Activated CD4-positive, alpha-beta T cell treated with anti-CD3 and anti-CD28 coated beads, Interleukin-2, amount 50 U/mL, for 48 hours (primary cell): ENCODE measurements around the gene LRRTM1.

Source experiments
- DNase-seq, 2 experiments: peaks; one replicate each; pipeline ENCODE4 v3.0.0-alpha.2; 2020

The LRRTM1 gene

GRCh38 chr2:80302001-80302313 is 2.6 kb downstream of the LRRTM1 start:
- no peak for DNase-seq

DNA sequence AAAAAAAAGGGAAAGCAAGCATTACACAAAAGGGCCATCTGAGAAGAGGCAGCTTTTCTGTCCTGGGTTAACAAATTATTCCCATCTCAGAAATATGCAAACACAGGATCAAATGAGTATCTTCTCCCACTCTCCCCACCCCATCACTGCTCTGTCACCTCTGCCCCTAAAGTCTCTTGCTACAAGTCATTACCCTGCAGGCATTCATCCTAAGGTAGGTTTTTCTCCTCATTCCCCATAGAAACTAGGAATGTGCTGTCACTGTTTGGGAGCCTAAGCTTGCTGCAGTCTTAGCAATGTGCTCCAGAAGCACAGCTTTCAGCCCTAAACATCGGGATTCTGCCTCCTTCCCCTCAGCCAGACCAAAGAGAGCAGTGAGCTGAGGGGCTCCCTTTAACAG is 3.6 kb downstream of the LRRTM1 start:
- DNase-seq = no peak

DNA sequence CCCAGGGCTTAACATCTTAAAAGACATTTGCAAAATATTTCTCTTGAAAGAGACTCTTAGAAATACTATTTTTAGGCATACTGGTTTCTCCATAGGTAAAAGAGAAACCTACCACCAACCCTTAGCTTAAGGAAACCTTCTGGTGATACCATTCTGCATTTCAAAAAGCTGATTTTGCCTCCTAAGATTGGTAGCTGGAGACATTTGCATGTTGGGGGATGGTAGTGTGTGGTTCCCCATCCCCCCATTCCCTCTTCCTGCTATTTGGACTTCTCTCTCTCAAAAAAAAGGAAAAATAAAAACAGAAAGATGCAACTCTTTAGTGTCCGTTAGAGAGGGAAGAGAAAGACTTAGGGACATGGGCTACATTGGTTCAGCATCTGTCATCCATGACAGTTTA is 4.2 kb downstream of the LRRTM1 start:
- DNase-seq = no peak

DNA sequence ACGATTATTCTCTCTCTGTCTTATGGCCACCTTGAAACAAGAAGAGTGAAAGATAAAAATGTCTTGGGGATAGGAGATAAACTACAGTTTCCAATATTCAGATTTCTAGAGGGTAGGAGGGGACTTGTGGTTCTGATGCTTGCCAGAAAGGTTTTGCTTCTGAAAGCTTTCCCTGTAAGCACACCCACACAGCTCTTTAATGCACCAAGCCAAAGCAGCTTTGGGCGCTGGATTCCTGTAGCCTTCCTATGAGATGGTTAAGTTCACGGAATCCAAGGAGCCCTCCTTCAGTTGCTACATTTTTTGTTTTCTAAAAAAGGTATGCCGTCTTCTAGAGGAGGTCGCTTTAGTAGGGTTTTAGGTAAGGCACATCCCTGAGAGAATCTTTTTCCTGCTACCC is 4.9 kb downstream of the LRRTM1 start:
- no peak for DNase-seq

DNA sequence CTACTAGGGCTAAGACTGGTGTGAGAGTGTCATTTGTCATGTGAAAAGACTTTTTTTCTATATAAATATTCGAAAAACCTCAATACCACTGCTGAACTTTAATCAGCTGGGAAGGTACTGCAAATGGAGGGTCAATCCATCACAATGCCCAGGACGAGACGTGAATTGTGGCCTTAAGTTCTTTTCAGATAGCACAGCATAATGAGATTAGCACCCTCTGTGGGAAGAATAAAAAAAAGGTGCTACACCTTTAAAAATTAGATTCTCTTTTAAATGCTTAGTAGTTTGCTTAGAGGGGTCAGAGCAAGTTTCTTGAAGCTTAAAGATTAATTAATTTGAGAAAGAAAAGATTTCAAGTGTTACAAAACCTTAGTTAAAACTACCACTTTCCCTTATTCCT is 5.6 kb downstream of the LRRTM1 start:
- DNase-seq = no peak

DNA sequence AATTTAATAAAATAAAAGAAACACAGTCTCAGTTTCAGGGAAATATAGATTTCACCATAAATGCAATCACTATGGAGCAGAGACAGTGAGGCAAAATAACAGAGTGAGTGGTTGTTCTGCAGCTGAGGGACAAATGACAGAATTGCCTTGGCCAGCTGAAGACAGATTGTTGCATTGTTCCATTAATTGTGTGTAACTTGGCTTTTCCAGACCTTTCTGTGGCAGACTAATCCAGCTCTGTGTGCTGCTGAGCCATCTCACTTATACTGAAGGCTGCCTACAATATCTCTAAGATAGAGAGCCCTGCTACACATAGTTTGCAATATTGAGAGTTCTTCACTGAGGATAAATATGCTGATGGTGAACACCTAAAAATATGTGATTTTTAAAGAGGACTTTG is 11.5 kb downstream of the LRRTM1 start:
- DNase-seq = no peak

- no peak for DNase-seq
Observed at GRCh38 chr2:80292474-80292873, 12.1 kb downstream of the LRRTM1 start.

GRCh38 chr2:80291656-80292055 is 12.9 kb downstream of the LRRTM1 start:
- DNase-seq = no peak

DNA sequence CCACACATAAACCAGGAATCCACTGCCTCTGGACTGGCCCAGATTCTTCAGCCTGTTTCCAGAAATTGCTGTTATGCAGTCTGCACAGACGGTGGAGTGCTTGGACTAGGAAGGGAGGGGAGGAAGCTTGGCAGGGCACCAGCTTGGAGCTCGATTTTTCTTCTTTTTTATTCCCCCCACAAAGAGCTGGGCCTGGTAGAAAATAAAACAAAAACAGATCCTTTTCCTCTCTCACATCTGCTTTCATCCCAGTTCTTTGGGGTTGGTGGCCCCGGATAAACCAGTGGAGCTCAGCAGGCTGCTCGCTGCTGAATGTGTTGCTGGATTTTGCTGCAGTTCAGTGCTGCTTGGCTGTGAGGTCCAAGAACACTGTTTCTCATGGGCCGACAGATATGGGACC is 16.0 kb downstream of the LRRTM1 start:
- DNase-seq = no peak

DNA sequence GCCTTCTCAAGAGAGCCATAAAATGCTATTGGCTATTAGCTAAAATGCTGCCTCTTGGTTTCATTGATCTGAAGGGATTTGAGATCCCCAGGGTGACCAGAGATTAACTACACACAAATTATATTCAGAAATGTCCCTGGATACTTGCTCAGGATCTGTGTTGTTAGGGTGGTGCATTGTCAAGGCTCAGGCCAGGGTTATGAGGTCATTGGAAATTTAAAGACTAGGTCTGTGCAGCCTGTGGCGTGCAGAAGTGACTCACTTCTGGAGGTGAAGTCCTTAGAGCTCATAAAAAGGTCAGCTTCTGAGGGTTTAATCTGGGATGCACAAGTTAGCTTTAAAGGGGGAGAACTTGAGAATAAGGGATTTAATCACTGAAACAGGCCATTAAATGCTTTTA is 23.5 kb downstream of the LRRTM1 start:
- DNase-seq = no peak

GRCh38 chr2:80280598-80280997 is 24.0 kb downstream of the LRRTM1 start:
- DNase-seq = no peak

DNA sequence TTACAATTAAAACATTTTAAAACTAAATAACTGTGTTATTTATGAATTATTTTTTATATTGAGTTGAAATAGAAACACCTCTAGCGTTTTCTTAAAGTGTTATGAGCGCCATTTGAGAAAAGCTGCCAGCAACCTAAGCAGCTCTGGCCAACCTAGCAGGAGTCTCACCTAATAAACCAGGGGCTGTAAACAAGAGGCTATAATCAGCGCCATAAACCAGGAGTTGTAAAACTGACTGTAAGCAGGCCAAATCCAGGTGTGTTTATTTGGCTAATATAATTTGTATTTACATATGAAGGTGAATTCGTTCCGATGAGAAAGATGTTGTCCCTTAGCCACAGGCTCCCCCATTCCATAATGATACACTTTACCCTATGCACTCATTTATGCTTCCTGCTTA is 34.7 kb downstream of the LRRTM1 start:
- no peak for DNase-seq

DNA sequence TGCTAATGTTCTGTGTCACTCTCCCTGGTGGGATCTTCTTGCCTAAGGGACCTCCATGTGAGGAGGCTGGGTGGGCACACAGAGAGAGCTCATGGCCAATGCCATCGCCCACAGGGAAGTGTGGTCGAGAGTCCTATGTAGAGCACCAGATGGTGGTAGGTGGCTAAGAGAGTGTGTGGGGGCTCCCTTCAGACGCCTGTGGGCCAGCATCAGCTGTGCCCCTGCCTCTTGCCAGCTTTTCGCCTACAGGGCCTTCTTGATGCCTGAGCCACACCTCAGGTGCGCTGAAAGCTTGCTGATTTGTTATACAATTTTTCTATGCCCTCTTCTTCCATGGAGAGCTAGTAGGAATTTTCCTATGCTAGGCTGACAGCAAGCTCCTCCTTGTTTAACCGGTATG is 38.3 kb downstream of the LRRTM1 start:
- DNase-seq = no peak

GRCh38 chr2:80259292-80259691 is 45.3 kb downstream of the LRRTM1 start:
- DNase-seq = no peak

GRCh38 chr2:80258793-80259192 is 45.8 kb downstream of the LRRTM1 start:
- DNase-seq = no peak

DNA sequence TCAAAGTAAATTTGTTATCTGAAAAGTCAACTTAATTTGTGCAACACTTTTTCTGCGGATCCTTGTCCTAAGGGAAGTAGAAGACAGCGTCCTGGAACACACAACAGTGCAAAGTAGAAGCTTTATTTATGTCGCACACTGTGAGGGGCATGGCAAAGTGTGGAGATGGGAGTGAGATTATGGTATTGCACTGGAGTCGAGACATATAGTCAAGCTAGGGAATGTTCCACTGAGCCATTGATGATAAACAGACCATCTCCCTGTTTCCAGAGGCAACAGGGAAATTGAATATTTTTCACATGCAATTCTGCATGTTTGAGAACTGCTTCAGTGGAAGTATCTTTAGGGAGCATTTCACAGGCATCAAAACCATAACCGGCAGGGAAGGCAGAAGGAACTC is 46.2 kb downstream of the LRRTM1 start:
- no peak for DNase-seq

GRCh38 chr2:80257450-80257849 is 47.1 kb downstream of the LRRTM1 start:
- no peak for DNase-seq

GRCh38 chr2:80256782-80257167 is 47.8 kb downstream of the LRRTM1 start:
- DNase-seq = no peak

DNA sequence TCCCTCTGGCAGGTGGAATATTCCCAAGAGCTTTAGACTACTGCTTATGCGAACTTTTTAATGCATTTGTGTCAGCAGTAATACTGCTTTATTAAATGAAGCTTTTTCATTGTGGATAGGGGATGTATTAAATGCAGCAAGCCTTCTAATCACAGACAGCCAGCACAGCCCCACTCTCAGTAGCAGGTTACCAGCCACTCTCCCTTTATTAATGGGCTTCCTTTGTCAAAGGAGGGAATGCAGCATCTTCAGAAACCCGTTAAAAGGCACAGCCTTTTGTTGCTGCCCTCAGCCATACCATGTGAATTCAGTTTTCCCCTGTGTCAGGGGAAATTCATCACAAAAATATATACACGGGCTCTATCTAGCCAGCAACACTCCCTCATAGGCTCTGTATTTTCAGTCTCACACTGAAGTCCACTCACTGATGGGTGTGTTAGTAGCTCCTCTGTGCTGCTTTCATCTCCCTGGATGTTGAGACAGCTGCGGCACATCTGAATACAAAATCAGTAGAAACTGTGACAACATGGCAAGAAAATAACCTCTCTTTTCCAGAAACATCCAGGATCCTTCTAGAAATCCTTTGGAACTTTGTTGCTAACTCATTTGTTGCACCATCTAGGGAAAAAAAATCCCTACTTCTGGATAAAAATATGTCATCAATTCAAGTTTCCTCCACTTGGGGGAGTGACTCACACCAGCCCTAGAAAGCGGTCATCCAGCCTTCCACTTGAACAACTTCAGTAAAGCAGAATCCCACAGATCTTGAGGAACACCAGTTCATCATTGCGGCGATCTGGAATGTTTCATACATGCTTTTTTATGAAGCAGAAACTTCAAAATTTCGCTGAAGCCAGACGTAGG is 48.4 kb downstream of the LRRTM1 start:
- no peak for DNase-seq

- DNase-seq = no peak
Observed at GRCh38 chr2:80252294-80252986, 52.1 kb downstream of the LRRTM1 start.
